DMS 273 treated with DMSO at 0.1 percent for 48 hours (cell line): Measurements from ENCODE around the gene AIPL1.

Experiments
- DNase-seq: peaks from one replicate; lab custom pipeline; 2025; lab: John Stamatoyannopoulos, UW

Gene AIPL1

DNA sequence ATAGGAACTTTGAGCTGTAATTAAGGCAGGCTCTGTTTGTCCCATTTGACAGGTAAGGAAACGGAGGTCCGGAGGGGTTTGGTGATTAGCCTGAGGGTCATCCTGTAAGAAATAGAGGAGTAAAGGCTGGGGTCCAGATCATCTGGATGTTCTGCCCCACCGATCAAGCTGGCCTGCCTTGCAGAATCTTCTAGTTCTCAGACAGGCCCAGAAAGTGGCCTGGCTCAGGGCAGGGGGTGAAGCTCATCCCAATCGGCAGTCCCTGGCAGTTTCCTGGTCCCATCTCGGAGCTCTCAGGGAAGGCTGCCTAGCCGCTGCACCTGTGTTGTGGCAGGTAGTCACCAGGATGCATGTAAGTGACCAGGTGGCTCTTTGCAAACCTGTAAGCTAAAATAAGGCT lies 13.6 kb upstream of the AIPL1 start:
- no peak for DNase-seq

DNA sequence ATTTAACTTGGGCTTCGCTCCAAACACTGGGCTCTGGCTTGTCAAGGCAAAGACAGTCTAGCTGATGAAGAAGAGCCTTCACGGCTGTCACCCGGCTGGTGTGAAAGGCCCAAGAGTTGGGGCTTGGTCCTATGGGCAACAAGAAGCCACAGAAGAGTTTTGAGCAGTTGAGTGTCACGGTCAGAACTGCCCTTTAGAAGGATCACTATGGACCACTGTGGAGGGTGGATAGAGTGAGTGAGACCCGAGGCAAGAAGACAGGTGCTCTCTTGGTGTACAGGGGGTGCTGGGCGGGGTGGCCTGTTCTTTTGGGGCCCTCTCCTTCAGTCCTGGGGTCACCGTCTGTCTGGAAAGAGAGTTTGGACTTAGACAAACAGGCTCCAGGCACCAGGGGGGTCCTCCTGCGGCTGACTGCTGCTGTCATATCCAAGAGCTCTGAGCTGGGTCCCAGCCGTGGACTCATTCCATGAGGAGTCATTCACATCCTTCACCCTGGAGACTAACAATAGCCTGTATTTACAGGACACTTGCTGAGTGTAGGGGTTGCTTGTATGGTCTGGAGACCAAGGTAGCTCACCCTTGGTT lies 11.7 kb upstream of the AIPL1 start:
- no peak for DNase-seq

DNA sequence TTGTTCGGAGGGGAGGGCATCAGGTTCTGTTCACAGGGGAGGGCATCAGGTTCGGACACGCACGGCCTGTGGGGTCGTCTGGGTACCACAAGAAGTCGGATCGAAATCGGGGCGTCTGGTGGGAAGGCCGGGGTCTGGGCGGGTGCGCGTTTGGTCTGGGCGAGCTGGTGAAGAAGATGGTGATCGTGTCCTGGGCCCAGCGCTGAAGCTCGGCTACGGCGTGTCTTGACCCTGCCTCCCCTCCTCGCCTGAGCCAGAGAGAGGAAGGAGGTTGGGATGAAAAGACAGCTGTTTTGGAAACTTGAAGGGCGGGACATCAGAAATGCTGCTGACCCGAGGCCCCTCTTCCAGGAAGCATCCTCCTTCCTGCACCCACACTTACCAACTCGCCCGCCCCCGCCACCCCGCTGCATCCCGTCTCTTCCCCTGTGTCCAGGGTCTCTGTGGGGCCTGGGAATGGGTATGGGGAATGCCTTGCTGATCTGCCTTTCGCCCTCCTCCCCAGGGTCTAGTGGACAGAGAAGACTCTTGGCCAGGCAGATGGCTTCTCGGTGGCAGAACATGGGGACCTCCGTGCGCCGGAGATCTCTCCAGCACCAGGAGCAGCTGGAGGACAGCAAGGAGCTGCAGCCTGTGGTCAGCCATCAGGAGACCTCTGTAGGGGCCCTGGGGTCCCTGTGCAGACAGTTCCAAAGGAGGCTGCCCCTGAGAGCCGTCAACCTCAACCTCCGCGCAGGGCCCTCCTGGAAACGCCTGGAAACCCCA lies 9.8 kb upstream of the AIPL1 start:
- no peak for DNase-seq

DNA sequence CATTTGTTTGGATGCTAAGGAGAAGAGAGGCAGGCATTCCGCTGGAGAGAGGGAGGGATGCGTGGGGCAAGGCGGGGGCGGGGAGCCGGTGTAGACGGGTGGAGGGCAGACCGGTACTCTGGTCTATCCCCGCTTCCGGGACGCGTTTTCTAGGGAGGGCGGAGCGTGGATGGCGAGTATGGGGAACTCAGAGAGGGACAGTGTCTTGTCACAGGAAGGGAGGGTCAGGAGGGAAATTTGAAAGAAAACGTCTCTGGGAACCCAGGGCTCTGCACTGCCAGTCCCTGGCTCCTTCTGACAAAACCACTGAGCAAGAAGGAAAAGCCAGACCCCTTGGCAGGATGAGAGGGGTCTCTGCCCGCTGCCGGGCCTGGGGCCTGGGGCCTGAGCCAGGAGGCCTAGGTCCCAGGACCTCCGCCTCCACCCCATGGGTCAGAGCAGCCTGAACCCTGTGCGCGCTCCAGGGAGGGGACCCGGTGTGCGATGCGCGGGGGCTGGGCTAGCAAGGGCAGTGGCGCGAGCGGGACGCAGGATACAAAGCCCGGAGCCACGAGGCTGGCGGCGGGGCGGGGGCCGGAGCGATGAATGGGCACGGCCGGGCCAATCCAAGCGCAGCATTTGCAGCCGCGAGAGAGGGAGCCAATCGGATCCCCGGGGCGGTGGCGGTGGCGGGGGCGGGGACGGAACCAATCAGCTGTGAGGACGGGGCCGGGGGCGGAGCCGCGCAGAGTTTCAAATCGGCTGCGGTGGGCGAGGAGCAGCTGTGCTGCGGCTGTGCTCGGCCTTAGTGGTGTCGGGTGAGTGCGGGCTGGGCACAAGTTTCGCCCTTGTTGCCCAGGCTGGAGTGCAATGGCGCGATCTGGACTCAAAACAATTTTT lies 9.0 kb upstream of the AIPL1 start, which contains the start of gene PIMREG:
PIMREG (plus strand) TSS at position 764 of the 879 bp plus-strand sequence. CDS start 656 bp downstream, outside the sequence.
- DNase-seq = peak; percentile 77

DNA sequence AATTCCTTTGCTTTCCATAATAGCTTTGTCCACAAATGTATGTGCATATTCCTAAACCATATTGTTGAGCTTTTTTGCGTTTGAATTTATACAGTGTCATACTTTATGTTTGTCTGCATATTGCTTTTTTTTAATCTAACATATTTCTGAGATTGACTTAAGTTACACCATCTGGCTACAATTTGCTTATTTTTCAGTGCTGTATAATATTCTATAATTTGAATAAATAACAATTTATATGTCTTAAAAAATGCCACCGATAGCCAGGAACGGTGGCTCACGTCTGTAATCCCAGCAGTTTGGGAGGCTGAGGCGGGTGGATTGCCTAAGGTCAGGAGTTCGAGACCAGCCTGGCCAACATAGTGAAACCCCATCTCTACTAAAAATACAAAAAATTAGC lies 7.9 kb upstream of the AIPL1 start:
- DNase-seq = no peak

DNA sequence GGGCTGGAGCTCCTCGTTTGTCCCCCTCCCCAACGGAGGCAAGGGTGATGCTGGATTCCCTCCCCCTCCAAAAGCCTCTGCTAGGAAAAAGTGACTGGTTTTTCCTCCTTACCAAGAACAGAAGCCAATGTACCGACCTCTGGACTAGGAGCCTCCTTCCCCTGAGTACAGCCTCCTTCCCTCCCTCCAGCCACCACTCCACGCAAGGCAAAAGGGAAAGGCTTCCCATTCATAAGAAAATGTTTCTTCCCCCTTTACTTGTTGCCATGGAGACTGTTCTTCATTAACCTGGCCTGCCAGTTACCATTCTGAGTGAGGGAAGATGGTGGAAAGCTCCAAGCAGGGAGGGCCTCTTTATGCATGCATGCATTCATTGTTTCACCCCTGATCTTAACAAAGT lies 5.0 kb upstream of the AIPL1 start:
- no peak for DNase-seq

DNA sequence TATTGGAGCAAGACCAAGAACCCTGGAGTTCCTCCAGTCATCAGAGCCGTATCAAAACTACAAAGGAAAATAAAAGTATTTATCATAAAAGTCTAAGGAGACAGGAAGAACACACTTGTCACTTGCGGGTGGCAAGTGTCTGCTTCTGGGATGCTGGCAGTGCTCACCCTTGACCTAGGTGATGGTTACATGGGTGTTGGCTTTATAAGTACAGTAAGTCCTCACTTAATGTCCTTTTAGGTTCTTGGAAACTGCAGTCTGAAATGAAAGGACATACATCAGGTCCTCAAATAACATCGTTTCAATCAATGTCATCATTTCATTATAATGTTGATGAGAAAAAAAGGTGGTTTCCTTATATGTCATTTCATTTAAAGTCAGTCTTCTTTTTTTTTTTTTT lies 3.0 kb upstream of the AIPL1 start:
- no peak for DNase-seq

DNA sequence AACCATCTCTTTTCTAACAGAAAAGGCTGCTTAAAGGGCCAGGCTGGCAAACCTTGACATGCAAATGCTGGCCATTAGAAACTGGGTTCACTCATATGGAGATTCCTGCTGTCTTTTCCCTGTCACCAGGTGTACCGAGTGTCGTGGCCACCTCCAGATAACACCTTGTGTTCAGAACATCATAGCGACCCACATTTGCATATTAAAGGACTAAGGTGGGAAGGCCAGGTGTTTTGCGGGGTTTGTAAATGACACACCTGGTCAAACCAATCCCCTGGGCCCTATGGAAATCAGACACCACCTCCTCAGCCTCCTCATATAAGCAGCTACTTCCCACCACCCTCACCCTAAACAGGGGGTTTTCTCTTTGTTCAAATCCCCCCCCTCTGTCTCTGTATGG lies 2.5 kb upstream of the AIPL1 start:
- DNase-seq = no peak

DNA sequence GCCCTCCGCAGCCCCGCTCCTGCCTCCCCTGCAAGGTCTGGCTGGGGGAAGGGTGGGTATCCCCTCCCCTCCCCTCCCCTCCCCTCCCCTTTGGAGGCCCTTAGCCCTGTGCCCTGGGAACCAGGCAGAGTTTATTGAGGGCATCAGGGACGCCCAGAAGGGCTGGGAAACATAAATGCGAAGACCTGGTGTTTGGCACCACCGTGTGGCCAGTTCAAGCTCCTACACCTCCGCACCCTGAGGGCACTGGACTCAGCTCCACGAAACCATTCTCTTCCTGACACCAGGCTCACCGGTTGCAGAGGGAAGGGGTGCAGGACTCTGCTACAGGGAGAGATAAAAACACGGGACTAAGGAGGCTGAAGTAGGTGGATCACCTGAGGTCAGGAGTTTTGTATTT lies 1.0 kb upstream of the AIPL1 start:
- peak; percentile 8 for DNase-seq

DNA sequence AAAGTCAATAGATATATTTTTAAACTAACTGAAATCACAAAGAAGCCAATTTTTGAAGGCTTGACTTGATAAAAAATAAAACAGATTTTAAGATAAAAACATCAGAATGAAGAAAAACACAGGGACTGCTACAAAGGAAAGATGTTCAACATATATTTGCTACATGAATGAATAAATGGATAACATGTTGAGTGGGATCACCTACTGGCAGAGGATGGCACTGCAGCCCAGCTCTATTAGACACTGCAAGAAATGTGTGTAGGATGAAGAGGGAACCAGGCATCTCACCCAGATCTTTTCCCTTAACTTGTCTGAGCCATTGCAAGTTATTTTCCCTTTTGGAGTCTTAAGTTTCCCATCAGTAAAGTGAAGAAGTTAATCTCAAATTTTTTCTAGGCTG lies 4.2 kb downstream of the AIPL1 start:
- DNase-seq = no peak

DNA sequence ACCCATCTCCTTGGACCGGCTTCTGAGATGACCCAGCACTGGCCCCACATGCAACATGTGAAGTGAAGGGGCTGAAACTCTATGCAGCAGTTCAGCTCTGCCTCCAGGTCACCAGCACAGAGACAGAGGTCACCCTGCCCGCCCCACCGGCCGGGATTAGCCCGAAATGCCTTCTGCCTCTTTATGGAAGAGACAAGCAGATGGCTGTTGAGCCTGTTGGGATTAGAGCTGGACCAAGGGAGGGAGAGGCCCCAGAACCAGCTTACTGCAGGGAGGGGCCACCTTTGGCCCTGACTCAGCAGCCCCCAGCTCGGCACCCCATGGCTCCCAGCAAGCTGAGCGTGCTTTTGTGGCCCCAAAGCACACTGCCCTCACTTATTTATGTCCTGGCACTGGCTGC lies 5.7 kb downstream of the AIPL1 start:
- no peak for DNase-seq

DNA sequence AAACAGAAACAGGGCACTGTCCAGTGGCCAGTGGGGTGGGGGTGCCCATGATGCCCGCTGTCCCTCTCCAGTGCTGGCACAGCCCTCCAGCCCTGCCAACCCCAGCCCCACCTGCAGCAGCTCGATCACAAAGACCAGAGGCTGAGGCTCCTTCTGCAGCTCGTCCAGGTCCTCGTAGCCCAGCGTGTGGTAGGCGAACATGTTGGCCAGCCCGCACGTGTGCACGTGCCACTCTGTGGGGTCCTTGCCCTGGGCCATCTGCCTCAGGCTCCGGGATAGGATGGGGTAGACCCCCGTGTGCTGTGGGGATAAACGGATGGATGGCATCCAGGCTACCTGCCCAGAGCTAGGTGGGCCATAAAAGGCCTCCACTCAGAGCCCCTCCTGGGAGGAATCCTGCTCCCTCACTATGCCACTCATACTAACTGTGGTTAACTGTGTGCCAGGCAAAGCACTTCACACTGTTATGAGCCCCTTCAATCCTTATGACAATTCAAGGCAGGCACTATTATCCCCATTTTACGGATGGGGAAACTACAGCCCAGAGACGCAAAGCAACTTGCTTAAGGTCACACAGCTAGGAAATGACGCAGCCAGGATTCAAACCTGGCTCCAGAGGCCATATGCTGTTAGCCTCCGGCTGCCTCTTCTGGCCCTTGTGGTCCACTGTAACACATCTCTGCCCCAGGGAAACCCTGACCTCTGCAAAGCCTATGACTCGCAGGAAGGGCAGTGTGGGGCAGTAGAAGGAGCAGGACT lies 6.5 kb downstream of the AIPL1 start:
- DNase-seq = no peak

DNA sequence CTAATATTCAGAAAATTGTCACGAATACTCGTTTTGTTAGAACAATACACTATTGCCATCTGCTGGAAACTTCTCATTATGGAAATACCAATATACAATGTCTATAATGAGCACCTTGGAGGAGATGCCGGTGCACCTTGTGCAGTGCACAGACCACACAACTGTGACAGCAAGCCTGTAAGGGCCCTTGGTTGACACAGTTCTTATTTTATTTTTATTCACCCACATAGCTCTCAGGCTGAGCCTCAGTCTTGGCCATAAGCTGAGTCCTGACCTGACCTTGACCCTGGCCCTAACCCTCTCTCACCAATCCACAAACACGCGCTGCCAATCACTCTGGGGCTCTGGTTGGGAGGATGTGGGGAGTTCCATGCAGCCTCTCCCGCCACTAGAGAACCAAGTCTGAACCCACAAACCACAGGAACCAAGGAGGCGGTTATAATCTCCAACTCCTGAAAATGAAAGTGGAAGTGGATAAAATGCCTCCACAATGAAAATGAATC lies 7.6 kb downstream of the AIPL1 start:
- DNase-seq = no peak

DNA sequence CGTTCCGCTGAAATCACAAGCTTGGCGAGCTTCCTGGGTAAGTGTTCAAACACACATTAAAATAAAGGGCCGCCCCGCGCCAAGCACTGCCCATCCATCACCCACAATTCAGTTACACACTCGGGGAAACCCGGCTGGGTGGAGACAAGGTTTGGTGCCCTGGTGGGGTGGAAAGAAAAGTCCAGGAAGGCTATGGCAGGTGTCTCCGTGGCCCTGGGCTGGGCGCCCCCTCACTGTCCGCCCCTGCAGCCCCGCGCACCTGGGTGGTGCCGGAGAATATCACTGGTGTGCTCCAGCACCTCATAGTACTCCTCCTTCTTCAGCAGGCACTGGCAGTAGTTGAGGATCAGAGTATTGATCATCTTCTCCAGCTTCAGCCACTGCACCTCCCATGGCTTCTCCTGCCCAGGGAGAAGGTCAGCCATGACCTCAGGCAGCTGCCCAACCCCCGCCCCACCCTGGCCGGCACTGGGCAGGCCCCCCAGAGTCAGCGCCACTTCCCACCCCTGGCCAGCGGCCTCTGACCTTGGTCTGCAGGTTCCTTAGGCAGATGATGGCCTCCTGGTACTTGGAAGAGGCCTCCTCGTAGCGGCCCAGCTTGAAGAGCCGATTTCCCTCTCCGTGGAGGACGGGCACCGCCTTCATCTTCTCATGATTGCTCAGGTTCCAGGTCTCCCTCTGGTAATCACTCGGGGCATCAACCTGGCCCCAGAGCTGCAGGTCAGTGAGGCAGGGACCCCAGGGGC lies 8.4 kb downstream of the AIPL1 start:
- DNase-seq = no peak

DNA sequence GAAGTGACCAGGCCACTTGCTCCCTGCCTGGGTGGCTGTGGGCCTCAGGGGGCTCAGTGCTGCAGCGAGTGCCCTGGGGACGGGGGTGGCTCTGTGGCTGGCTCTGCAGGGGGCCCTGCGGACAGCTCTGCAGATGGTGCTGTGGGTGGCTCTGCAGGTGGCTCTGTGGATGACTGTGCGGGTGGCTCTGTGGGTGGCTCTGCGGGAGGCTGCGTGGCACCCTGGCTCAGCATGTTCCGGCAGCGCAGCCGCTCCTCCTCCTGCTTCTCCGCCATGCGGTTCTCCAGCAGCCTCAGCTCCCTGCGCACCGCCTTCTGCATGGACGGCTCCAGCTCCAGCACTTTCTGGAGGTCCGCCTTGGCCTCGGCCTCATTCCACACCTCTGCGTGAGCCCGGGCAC lies 9.5 kb downstream of the AIPL1 start:
- DNase-seq = no peak

DNA sequence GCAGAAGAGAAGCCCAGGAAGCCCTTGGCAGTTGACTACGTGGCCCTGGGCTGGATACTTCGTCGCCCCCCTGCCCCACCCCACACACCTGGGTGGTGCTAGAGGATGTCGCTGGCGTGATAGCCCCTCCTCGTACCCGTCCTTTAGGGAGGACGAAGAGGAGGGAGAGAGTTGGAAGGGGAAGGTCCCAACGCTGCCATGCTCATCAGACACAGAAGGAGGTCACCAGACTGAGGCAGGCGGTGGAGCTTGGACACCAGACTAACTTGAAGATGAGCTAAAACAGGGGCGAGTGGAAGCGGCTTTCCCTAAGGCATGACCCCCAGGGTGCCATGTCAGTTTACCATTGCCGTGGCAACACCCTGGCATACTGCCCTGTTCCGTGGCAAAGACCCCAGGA lies 11.0 kb downstream of the AIPL1 start:
- DNase-seq = no peak

DNA sequence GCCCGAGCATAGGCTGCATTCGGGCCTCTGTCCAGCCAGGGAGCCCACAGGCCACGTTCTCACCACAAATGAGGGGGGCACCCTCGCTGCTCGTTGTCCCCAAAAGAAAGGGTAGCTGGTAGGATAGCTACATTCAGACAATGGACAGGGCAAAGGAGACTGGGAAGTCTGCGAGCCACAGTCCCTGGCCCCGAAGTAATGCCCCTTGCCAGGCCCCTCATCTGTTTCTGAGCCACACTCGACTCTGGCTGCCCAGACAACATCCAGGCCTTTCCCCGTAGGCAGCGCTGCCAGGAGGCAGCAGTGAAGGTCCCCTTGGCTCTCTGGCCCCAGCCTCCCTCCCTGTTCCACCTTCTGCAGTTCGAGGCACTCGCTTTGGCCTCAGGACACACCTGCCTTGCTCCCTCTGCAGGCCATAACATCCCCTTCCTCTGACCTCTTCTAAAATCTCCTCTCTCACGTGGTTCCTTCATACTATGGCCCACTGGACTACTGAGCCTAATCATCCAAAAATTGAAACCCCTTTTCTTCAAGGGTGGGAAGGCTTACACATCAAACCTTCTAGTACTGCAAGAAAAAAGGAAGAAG lies 12.2 kb downstream of the AIPL1 start:
- DNase-seq = no peak

DNA sequence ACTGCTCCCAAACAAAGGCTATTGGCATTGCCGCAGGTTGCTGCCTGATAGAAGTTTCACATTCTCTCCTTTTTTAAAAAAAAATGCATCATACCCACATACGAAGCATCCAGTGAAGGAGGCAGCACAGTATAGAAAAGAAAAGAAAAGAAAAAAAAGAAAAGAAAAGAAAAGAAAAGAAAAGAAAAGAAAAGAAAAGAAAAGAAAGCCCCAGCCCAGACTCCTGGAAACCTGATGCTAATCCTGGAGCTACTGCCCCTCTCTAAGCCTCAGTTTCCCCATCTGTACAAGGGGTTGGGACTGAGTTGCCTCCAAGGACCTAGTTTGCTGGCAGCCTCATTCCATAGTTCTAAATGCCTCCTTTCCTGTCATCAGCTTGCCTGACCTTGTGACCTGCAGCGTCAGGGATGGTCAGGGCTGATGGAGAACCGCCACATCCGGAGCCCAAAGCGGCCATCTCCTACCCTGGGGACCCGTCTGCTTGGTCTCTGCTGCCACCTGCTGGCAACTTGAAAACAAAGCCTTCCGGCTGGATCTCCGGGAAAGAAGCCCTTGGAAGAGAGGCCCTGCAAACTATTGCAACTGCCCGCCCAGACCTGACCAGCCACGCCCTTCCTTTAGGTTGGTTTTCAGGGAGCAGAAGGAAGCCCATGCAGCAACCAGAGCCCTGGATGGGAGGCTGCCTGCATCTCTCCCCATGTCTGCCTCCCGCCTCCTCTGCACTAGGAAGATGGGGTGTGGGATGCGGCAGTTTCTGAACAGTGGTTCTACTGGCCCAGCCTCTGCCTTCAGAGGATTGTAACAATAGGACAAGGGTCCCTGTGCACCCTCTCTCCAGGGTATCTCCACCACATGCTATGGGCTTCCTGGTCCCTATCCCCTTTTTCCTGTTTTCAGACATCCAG lies 13.0 kb downstream of the AIPL1 start:
- DNase-seq = peak; percentile 1

DNA sequence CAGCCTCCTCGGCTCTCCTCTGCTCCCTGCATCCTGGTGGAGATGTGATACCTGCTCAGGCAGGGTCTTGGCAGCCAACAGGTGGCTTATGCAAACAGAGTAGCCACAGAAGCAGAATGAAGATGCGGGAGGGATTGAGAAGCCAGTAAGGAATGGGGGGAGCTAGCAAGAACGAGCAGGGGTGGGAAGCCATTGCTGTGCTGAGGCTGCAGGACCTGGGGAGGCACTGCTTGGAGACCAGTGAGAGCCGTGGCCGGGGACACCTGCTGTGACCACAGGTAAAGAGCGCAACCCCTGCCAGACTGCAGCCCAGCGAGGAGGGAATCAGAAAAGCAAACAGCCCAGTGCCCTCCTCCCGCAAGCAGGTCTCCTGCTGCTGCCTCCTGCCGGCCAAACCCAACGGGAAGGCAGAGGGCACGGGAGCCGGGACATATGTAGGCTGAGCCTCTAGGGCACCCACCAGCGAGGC lies 14.7 kb downstream of the AIPL1 start:
- no peak for DNase-seq

DNA sequence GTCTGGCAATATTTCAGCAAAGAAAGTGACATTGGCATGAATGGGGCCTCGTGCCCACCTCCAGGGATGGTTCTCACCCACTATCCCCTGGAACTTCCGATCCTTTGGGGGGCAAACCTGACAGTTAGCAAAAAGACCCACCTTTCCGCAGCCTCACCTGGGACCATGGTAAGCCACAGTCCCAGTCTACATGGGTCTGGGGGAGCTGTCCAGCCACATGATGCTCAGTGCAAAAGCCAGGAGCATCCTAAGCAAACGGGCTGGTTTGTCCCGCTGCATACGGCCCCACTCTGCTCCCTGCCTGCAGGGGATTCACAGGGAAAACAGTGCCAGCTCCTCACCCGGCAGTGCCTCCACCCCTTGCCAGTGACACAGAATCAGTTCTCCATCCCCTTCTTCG lies 19.3 kb downstream of the AIPL1 start:
- DNase-seq = no peak
